Stimulated activated CD4-positive, alpha-beta T cell treated with anti-CD3 and anti-CD28 coated beads, Interleukin-1b, Interleukin-23, amount 100 ng/mL, for 1 hour (primary cell): Measurements from ENCODE around the gene HSFX3.
"Not testable (repeated sequence)": the region's sequence is repeated elsewhere in the genome, so short reads cannot be mapped to it uniquely, and the experiment has no call there.

Source experiments
- DNase-seq, 2 donors: peaks; one replicate each; pipeline ENCODE4 v3.0.0-alpha.2; 2020; ENCODE audit warnings: low read depth in 2 of 2

HSFX3 gene

GRCh38 chrX:149549701-149550100 is at the start of gene HSFX3:
Gene HSFX3 (minus strand): TSS chrX:149549924. CDS start chrX:149549852, 72 bp downstream.
- not testable (repeated sequence) for DNase-seq

GRCh38 chrX:149598603-149599002 is 48.9 kb upstream of the HSFX3 start:
- not testable (repeated sequence) for DNase-seq

- DNase-seq: not testable (repeated sequence)
Measured at GRCh38 chrX:149595943-149596342, 46.2 kb upstream of the HSFX3 start.

- DNase-seq: not testable (repeated sequence)
Measured at GRCh38 chrX:149595214-149595613, 45.5 kb upstream of the HSFX3 start, which contains the start of gene HSFX2. Gene HSFX2 (minus strand): TSS chrX:149595314. CDS start chrX:149594700, 614 bp downstream.

GRCh38 chrX:149590993-149591392 is 41.3 kb upstream of the HSFX3 start:
- not testable (repeated sequence) for DNase-seq

- DNase-seq: not testable (repeated sequence)
Measured at GRCh38 chrX:149587359-149587758, 37.6 kb upstream of the HSFX3 start, which contains the start of gene MAGEA9B. Gene MAGEA9B (minus strand): TSS chrX:149587459. CDS start chrX:149583179, 4,280 bp downstream.

GRCh38 chrX:149585631-149586030 is 35.9 kb upstream of the HSFX3 start:
- DNase-seq: not testable (repeated sequence)

GRCh38 chrX:149573456-149573855 is 23.7 kb upstream of the HSFX3 start:
- not testable (repeated sequence) for DNase-seq

- DNase-seq: no peak
Measured at GRCh38 chrX:149572743-149573142, 23.0 kb upstream of the HSFX3 start.

- DNase-seq: no peak
Measured at GRCh38 chrX:149571770-149572169, 22.0 kb upstream of the HSFX3 start.

- DNase-seq: no peak
Measured at GRCh38 chrX:149570668-149571067, 20.9 kb upstream of the HSFX3 start.

- DNase-seq: no peak
Measured at GRCh38 chrX:149569770-149570169, 20.0 kb upstream of the HSFX3 start.

GRCh38 chrX:149568701-149569296 is 19.1 kb upstream of the HSFX3 start:
- no peak for DNase-seq

GRCh38 chrX:149567621-149568417 is 18.1 kb upstream of the HSFX3 start:
- DNase-seq: no peak

GRCh38 chrX:149563359-149563758 is 13.6 kb upstream of the HSFX3 start:
- DNase-seq: no peak

GRCh38 chrX:149555251-149555650 is 5.5 kb upstream of the HSFX3 start:
- DNase-seq: not testable (repeated sequence)

GRCh38 chrX:149551939-149552248 is 2.2 kb upstream of the HSFX3 start:
- not testable (repeated sequence) for DNase-seq

GRCh38 chrX:149551245-149551938 is 1.7 kb upstream of the HSFX3 start:
- not testable (repeated sequence) for DNase-seq

- DNase-seq: not testable (repeated sequence)
Measured at GRCh38 chrX:149550454-149550853, 730 bp upstream of the HSFX3 start.

GRCh38 chrX:149547782-149548181 is 1.9 kb downstream of the HSFX3 start:
- not testable (repeated sequence) for DNase-seq

GRCh38 chrX:149546962-149547361 is 2.8 kb downstream of the HSFX3 start:
- DNase-seq: not testable (repeated sequence)
